ENCODE results near the gene DLGAP1. TPM values are rescaled to one million over a fixed set of nuclear protein-coding genes. Genes with fewer than 3 reads are reported as not detected.

The DLGAP1 gene
- total RNA-seq, 1 experiment from 2014 or later, result 23.2 TPM

GRCh38 chr18:4252829-4253228 lies 202.3 kb downstream of the DLGAP1 start:
- no peaks in the 10 kb centered on the region for H3K9me3 Mint-ChIP-seq

More at GRCh38 chr18:4252829-4253228, 202.3 kb downstream of the DLGAP1 start:
- no peak overlapping the region for H3K18ac ChIP-seq (ENCODE audit: insufficient read length, low read depth, low read length)
- no peak overlapping the region for H4K5ac ChIP-seq (ENCODE audit: insufficient read length, low read depth, low read length)
- H3K23me2 ChIP-seq (ENCODE audit: insufficient read length, low read depth, low read length, poor library complexity, severe bottlenecking), result no peaks in the 10 kb centered on the region
- H2BK5ac ChIP-seq (ENCODE audit: insufficient read length, low read length), result no peak overlapping the region
- no peak overlapping the region for H2AK5ac ChIP-seq (ENCODE audit: insufficient read length, low read length)
- H3K4me1 Mint-ChIP-seq, result peaks cover 36 to 45% of the 10 kb centered on the region in 2 experiments
- no peak overlapping the region for H3K23ac ChIP-seq (ENCODE audit: insufficient read length, low read depth, low read length)
- H4K20me1 ChIP-seq (ENCODE audit: control insufficient read depth, insufficient read depth, insufficient read length), result no peaks in the 10 kb centered on the region
- no peak overlapping the region for H2BK12ac ChIP-seq (ENCODE audit: insufficient read length, low read depth, low read length)
- no peak for TF ChIP-seq CTCF (conservative IDR thresholded peaks at IDR 0.05)
- no peak overlapping the region for H2AFZ ChIP-seq (ENCODE audit: low read length)
- H3K27me3 ChIP-seq (ENCODE audit: insufficient read depth, low read length), result no peaks in the 10 kb centered on the region
- H4K91ac ChIP-seq (ENCODE audit: insufficient read length, low read depth, low read length), result no peak overlapping the region
- H3K27ac Mint-ChIP-seq, result no peak overlapping the region; a peak in 1 of 7 replicates
- H3K4me3 Mint-ChIP-seq, result no peak overlapping the region
- H3K36me3 Mint-ChIP-seq (ENCODE audit: insufficient read depth in 1 of 3, low read depth in 3 of 3), result no peaks in the 10 kb centered on the region
- H3T11ph ChIP-seq (ENCODE audit: low read length), result no peak overlapping the region
- H3K4ac ChIP-seq (ENCODE audit: low read depth, low read length), result no peak overlapping the region
- H2BK15ac ChIP-seq (ENCODE audit: low read depth, low read length), result no peak overlapping the region
- DNase-seq, result no peak
- H3K9me3 ChIP-seq (ENCODE audit: control insufficient read depth, low read depth, low read length), result no peaks in the 10 kb centered on the region
- H2BK20ac ChIP-seq (ENCODE audit: low read depth, low read length, poor library complexity, severe bottlenecking), result no peak overlapping the region
- no peak overlapping the region for H3K9ac ChIP-seq (ENCODE audit: extremely low read depth, insufficient read length, low read length)
- no peak overlapping the region for H2BK120ac ChIP-seq (ENCODE audit: low read depth, low read length, poor library complexity, severe bottlenecking)
- no peak overlapping the region for H3K56ac ChIP-seq (ENCODE audit: insufficient read length, low read depth, low read length)
- no peaks in the 10 kb centered on the region for H3K79me2 ChIP-seq (ENCODE audit: insufficient read depth, low read length)
- no peaks in the 10 kb centered on the region for H3K27me3 Mint-ChIP-seq (ENCODE audit: low read depth)
- no peak overlapping the region for H3K27ac ChIP-seq (ENCODE audit: insufficient read length, low read depth, low read length)
- no CpG with 5 or more reads among the region's 4 CpGs for WGBS (ENCODE audit: extremely low coverage, insufficient read length, low lambda C conversion rate)
- H3K14ac ChIP-seq (ENCODE audit: insufficient read depth, low read length), result no peak overlapping the region
- H4K8ac ChIP-seq (replicated peaks; ENCODE audit: insufficient read length, low read depth, low read length), result no peak overlapping the region
- no peaks in the 10 kb centered on the region for H3K79me1 ChIP-seq (ENCODE audit: insufficient read depth, low read depth, low read length, poor library complexity, severe bottlenecking)
- H3K4me1 ChIP-seq (ENCODE audit: insufficient read depth, low read length), result peaks cover 2% of the 10 kb centered on the region; the same call in 1 of the 2 replicates
- H3K4me2 ChIP-seq (ENCODE audit: insufficient read depth, insufficient read length, low read length), result no peak overlapping the region
